GM23248 (cell line): Measurements from ENCODE around the gene EPHB3. TPM values are rescaled to one million over a fixed set of nuclear protein-coding genes. Genes with fewer than 3 reads are reported as not detected.
"Not testable (repeated sequence)": the region's sequence is repeated elsewhere in the genome, so short reads cannot be mapped to it uniquely, and the experiment has no call there.

Source experiments
- DNase-seq: peaks from one replicate; pipeline ENCODE4 v3.0.0-alpha.2; 2015
- H2AFZ ChIP-seq: fragments of 200-600 bp; sonication (generic); 2 replicates; pipeline ENCODE4 v1.6.1; 2016; ENCODE audit warnings: antibody characterized with exemption
- H3F3A ChIP-seq: fragments of 200-600 bp; sonication (generic); 2 replicates; pipeline ENCODE4 v1.6.1; 2016; ENCODE audit warnings: mild to moderate bottlenecking, antibody characterized with exemption, mixed run types; ENCODE audit not compliant: insufficient read depth
- H3K27ac ChIP-seq: fragments of 200-600 bp; sonication (generic); 2 replicates; pipeline ENCODE4 v1.5.1; 2016; ENCODE audit warnings: mild to moderate bottlenecking
- H3K27me3 ChIP-seq: fragments of 200-600 bp; sonication (generic); replicated peaks from 2 replicates; pipeline ENCODE4 v1.6.1; 2016; ENCODE audit warnings: mild to moderate bottlenecking; ENCODE audit not compliant: insufficient read depth
- H3K36me3 ChIP-seq: fragments of 200-600 bp; sonication (generic); 2 replicates; pipeline ENCODE4 v1.6.1; 2016; ENCODE audit warnings: low read depth, mild to moderate bottlenecking
- H3K4me1 ChIP-seq: fragments of 200-600 bp; sonication (generic); 2 replicates; pipeline ENCODE4 v1.6.1; 2016; ENCODE audit warnings: mild to moderate bottlenecking; ENCODE audit not compliant: insufficient read depth
- H3K4me2 ChIP-seq: fragments of 200-600 bp; sonication (generic); one replicate; pipeline ENCODE4 v1.6.1; 2016; ENCODE audit warnings: mild to moderate bottlenecking; ENCODE audit not compliant: unreplicated experiment
- H3K4me3 ChIP-seq: fragments of 200-600 bp; sonication (generic); 2 replicates; pipeline ENCODE4 v1.5.1; 2016; ENCODE audit warnings: mild to moderate bottlenecking
- H3K79me2 ChIP-seq: fragments of 200-600 bp; sonication (generic); 2 replicates; pipeline ENCODE4 v1.6.1; 2016; ENCODE audit warnings: mild to moderate bottlenecking; ENCODE audit not compliant: insufficient read depth
- H3K9ac ChIP-seq: fragments of 200-600 bp; sonication (generic); 2 replicates; pipeline ENCODE4 v1.6.1; 2016; ENCODE audit warnings: mild to moderate bottlenecking
- H3K9me2 ChIP-seq: fragments of 200-600 bp; sonication (generic); 2 replicates; pipeline ENCODE4 v1.6.1; 2016; ENCODE audit warnings: mixed run types, mild to moderate bottlenecking, moderate library complexity; ENCODE audit not compliant: insufficient read depth
- H3K9me3 ChIP-seq: fragments of 200-600 bp; sonication (generic); one replicate; pipeline ENCODE4 v1.6.1; 2017; ENCODE audit warnings: low read depth
- H4K20me1 ChIP-seq: fragments of 200-600 bp; sonication (generic); 2 replicates; pipeline ENCODE4 v1.6.0; 2016; ENCODE audit not compliant: insufficient read depth
- EZH2 ChIP-seq: fragments of 200-600 bp; sonication (generic); IDR thresholded peaks from 2 replicates; pipeline ENCODE4 v1.6.1; 2018; ENCODE audit warnings: antibody characterized with exemption, mild to moderate bottlenecking; ENCODE audit not compliant: insufficient read depth, poor library complexity, severe bottlenecking
- EZH2phosphoT487 ChIP-seq: fragments of 200-600 bp; sonication (generic); IDR thresholded peaks from 2 replicates; pipeline ENCODE4 v1.6.1; 2018; ENCODE audit warnings: antibody characterized with exemption, moderate library complexity, mild to moderate bottlenecking, low read depth; ENCODE audit not compliant: insufficient read depth
- WGBS, 2 experiments: methylation state at CpG; one replicate each; pipeline ENCODE4 v1.1.6; 2015 to 2017; ENCODE audit warnings: low lambda C conversion rate in 2 of 2, low coverage in 1 of 2; ENCODE audit errors: missing lambda C conversion rate in 2 of 2; 5-methylcytosine and 5-hydroxymethylcytosine counted together
- in situ Hi-C: fragments of 300-500 bp; cut with MboI; formaldehyde crosslinking; loops from 2 replicates; pipeline ENCODE4 v1.15.0; 2020
- polyA plus RNA-seq: library from polyadenylated mRNA; unstranded; fragments of >200 nt; fragmentation: Nextera tagmentation; extraction: Ambion mirVana; gene quantifications from 2 replicates; pipeline ENCODE4 v1.2.1, GENCODE V29; 2016
- total RNA-seq: library from RNA; depleted of rRNA; stranded (reverse); fragments of >200 nt; shearing (Covaris generic); gene quantifications from 2 replicates; pipeline ENCODE4 v1.2.3, GENCODE V29; 2014

EPHB3 gene
- total and polyA plus RNA-seq, 2 experiments from 2014 or later = 1.7 to 3.0 TPM

DNA sequence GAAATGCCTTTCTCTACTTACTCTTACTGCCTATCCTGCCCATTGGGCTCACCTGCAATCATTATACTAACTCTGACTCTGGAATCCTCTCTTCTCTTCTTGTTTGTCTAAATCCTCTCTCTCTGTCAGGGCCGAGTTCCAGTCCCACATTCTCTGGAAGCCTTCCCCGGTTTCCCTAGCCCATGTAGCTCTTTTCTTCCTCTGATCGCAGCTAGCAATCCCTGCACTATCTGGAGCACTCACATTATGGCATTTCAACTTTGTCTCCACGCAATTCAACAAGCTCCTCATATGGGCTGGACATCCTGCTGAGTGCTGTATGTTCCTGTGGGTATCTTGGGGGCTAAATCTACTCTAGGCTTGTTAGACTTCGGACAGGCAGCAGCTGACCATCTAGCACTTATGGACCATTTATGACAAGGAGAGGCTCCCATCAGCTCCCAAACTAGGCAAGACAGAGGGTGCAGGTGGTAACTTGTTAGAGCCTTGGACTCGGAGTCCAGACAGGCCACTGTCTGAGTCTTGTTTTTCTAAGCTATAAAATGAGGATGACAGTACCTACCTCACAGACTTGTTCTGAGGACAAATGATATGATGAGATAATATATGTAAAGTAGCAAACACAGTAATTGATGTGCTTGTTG lies 58.3 kb downstream of the EPHB3 start:
- Histone ChIP-seq H3K79me2 (no peaks in the 10 kb centered on the region), H3K4me3 (no peak overlapping the region), H3F3A (no peaks in the 10 kb centered on the region), H3K4me2 (no peak overlapping the region), H3K4me1 (no peaks in the 10 kb centered on the region), H3K9ac (no peak overlapping the region), H3K9me2 (no peaks in the 10 kb centered on the region), H3K9me3 (no peaks in the 10 kb centered on the region), H2AFZ (no peak overlapping the region), H3K27ac (no peak overlapping the region), H3K27me3 (peaks cover 17% of the 10 kb centered on the region), H4K20me1 (no peaks in the 10 kb centered on the region), H3K36me3 (no peaks in the 10 kb centered on the region)
- WGBS, 2 experiments = 21 to 23% methylated on average over 6 of the region's 6 CpGs
- in situ Hi-C loops = no loop called here
- TF ChIP-seq EZH2 (no peak), EZH2phosphoT487 (no peak)
- DNase-seq = no peak

DNA sequence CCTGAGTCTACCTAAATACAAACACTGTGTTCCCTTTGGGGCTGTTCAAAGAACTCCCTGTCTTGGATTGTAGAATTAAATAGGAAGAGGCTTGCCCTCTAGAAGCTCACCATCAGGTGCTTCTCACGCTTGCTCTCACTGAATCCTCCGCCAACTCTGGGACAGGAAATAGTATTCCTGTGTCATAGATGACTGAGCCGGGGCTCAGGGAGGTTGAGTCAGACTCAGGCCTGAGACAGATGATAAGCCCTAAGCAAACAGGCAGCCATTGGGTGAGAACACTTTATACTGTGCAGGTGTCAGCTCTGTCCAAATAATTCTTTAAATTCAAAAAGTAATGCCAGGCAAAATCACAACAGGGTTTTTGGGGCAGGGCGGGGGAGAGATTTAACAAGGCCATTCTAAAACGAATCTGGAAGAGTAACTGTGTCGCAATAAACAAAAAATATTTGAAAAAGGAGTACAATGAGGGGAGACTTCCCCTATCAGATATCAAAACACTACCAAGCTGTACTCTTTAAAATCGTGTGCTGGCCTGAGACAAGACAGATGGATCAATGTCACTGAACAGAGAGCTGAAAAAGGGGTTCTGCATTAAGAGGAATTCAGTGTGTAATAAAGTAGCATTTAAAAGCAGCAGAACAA lies 59.0 kb downstream of the EPHB3 start:
- in situ Hi-C loops = no loop called here
- Histone ChIP-seq H3K4me2 (no peak overlapping the region), H3K27ac (no peak overlapping the region), H3K9me2 (no peaks in the 10 kb centered on the region), H3K27me3 (peaks cover 23% of the 10 kb centered on the region), H3F3A (no peaks in the 10 kb centered on the region), H3K36me3 (no peaks in the 10 kb centered on the region), H4K20me1 (no peaks in the 10 kb centered on the region), H3K9ac (no peak overlapping the region), H3K4me3 (no peak overlapping the region), H3K9me3 (no peaks in the 10 kb centered on the region), H2AFZ (no peak overlapping the region), H3K79me2 (no peaks in the 10 kb centered on the region), H3K4me1 (no peaks in the 10 kb centered on the region)
- 51 to 53% methylated on average over 7 of the region's 7 CpGs for WGBS, 2 experiments
- peak; percentile 70 for DNase-seq
- TF ChIP-seq EZH2 (no peak), EZH2phosphoT487 (no peak)

DNA sequence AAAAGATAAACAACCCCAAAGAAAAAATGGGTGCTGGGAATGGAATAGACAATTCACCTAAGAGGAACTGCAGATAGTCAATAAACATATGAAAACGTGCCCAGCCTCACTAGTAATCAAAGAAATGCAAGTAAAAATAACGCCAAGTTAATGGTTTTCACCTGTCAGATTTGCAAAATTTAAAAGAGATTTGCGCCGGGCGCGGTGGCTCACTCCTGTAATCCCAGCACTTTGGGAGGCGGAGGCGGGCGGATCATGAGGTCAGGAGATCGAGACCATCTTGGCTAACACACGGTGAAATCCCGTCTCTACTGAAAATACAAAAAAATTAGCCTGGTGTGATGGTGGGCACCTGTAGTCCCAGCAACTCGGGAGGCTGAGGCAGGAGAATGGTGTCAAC lies 60.6 kb downstream of the EPHB3 start:
- in situ Hi-C loops, H3K27ac ChIP-seq, H2AFZ ChIP-seq, H3K36me3 ChIP-seq, H3F3A ChIP-seq, H3K4me2 ChIP-seq, H4K20me1 ChIP-seq, H3K4me3 ChIP-seq, H3K4me1 ChIP-seq, H3K79me2 ChIP-seq, H3K9me2 ChIP-seq, H3K9ac ChIP-seq, H3K9me3 ChIP-seq, DNase-seq: not testable (repeated sequence)
- WGBS, 2 experiments = 82 to 85% methylated on average over 13 of the region's 13 CpGs
- H3K27me3 ChIP-seq = peaks cover 16% of the 10 kb centered on the region; the same call in 1 of the 2 replicates

DNA sequence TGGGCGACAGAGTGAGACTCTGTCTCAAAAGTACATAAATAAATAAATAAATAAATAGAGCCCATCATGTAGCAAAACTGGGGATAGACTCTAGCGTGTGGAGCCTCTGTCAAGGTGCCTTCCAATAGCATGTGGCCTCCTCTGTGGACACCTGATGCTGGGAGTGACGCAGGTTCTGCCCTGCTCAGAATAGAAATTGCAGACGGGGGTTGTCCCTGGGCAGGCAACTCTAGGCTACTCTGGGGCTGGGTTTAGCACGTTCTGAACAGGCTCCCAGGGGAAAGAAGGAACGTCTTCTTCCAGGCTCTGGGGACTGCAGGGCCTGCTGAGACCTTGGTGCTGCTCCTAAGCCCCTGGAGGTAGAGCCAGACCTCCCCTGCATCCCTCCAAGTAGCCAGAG lies 65.3 kb downstream of the EPHB3 start:
- in situ Hi-C loops = no loop called here
- Histone ChIP-seq H3K4me2 (no peak overlapping the region), H3K27ac (no peak overlapping the region), H3K9me2 (no peaks in the 10 kb centered on the region), H3K4me1 (no peaks in the 10 kb centered on the region), H3K9ac (no peak overlapping the region), H4K20me1 (no peaks in the 10 kb centered on the region), H3K79me2 (no peaks in the 10 kb centered on the region), H3K36me3 (no peaks in the 10 kb centered on the region), H3F3A (no peaks in the 10 kb centered on the region), H2AFZ (no peak overlapping the region), H3K27me3 (0 out of 2 replicates have a peak, but pooled peaks cover 8% of the 10 kb centered on the region), H3K4me3 (no peak overlapping the region), H3K9me3 (no peaks in the 10 kb centered on the region)
- no peak for DNase-seq
- TF ChIP-seq EZH2phosphoT487 (no peak), EZH2 (no peak)
- 55 to 56% methylated on average over 6 of the region's 6 CpGs for WGBS, 2 experiments
